HG02885 (cell line): Measurements from ENCODE around the gene SIPA1.
A peak's percentile ranks its signal among the peaks of the same experiment; 100 is the strongest.
"Not testable (repeated sequence)": the region's sequence is repeated elsewhere in the genome, so short reads cannot be mapped to it uniquely, and the experiment has no call there.

Experiments used
- ATAC-seq: cut with Tn5 transposase; IDR thresholded peaks from one replicate; pipeline ENCODE4 v1.9.1; 2021; ENCODE audit warnings: mild to moderate bottlenecking; ENCODE audit not compliant: unreplicated experiment, poor library complexity

The SIPA1 gene

GRCh38 chr11:65654375-65655349 is 16.8 kb downstream of the SIPA1 start:
- ATAC-seq, result no peak

GRCh38 chr11:65655570-65656332 is 17.9 kb downstream of the SIPA1 start:
- ATAC-seq, result no peak

GRCh38 chr11:65657426-65657825 is 19.5 kb downstream of the SIPA1 start:
- ATAC-seq, result no peak

GRCh38 chr11:65658174-65659021 is 20.5 kb downstream of the SIPA1 start:
- no peak for ATAC-seq

GRCh38 chr11:65660038-65660437 is 22.1 kb downstream of the SIPA1 start:
- no peak for ATAC-seq

- not testable (repeated sequence) for ATAC-seq
These were observed 23.0 kb downstream of the SIPA1 start for GRCh38 chr11:65660908-65661307.

- no peak for ATAC-seq
These were observed 23.8 kb downstream of the SIPA1 start for GRCh38 chr11:65661599-65662246.

- no peak for ATAC-seq
These were observed 24.4 kb downstream of the SIPA1 start for GRCh38 chr11:65662247-65662798.

GRCh38 chr11:65662799-65663638 is 25.1 kb downstream of the SIPA1 start, which contains the start of gene RELA:
Gene RELA (minus strand): TSS chr11:65662916. CDS start chr11:65662832, 84 bp downstream.
- peak; percentile 85 for ATAC-seq

GRCh38 chr11:65663639-65664200 is 25.8 kb downstream of the SIPA1 start:
- ATAC-seq, result no peak

- no peak for ATAC-seq
These were observed 34.4 kb downstream of the SIPA1 start for GRCh38 chr11:65672180-65672860.

- no peak for ATAC-seq
These were observed 35.1 kb downstream of the SIPA1 start for GRCh38 chr11:65672982-65673381.

- no peak for ATAC-seq
These were observed 42.4 kb downstream of the SIPA1 start for GRCh38 chr11:65680192-65680743.

- not testable (repeated sequence) for ATAC-seq
These were observed 45.6 kb downstream of the SIPA1 start for GRCh38 chr11:65683480-65683879.

- ATAC-seq, result no peak
These were observed 48.1 kb downstream of the SIPA1 start for GRCh38 chr11:65685981-65686380.

- not testable (repeated sequence) for ATAC-seq
These were observed 53.9 kb downstream of the SIPA1 start for GRCh38 chr11:65691847-65692246.

GRCh38 chr11:65692367-65692766 is 54.5 kb downstream of the SIPA1 start:
- ATAC-seq, result no peak
